K562 treated with DMSO at 1 percent for 4 hours (cell line): ENCODE data around the gene KPNA3. TPM values are rescaled to one million over a fixed set of nuclear protein-coding genes. Genes with fewer than 3 reads are reported as not detected.

Source experiments
- total RNA-seq: library from RNA; unstranded; fragments of 300-600 nt; gene quantifications from 2 replicates; pipeline ENCODE4 v1.2.3, GENCODE V29; 2022; ENCODE audit not compliant: insufficient read depth

KPNA3 gene, protein sequence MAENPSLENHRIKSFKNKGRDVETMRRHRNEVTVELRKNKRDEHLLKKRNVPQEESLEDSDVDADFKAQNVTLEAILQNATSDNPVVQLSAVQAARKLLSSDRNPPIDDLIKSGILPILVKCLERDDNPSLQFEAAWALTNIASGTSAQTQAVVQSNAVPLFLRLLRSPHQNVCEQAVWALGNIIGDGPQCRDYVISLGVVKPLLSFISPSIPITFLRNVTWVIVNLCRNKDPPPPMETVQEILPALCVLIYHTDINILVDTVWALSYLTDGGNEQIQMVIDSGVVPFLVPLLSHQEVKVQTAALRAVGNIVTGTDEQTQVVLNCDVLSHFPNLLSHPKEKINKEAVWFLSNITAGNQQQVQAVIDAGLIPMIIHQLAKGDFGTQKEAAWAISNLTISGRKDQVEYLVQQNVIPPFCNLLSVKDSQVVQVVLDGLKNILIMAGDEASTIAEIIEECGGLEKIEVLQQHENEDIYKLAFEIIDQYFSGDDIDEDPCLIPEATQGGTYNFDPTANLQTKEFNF
- total RNA-seq: 7.9 and 11.2 TPM in 2 replicates

DNA sequence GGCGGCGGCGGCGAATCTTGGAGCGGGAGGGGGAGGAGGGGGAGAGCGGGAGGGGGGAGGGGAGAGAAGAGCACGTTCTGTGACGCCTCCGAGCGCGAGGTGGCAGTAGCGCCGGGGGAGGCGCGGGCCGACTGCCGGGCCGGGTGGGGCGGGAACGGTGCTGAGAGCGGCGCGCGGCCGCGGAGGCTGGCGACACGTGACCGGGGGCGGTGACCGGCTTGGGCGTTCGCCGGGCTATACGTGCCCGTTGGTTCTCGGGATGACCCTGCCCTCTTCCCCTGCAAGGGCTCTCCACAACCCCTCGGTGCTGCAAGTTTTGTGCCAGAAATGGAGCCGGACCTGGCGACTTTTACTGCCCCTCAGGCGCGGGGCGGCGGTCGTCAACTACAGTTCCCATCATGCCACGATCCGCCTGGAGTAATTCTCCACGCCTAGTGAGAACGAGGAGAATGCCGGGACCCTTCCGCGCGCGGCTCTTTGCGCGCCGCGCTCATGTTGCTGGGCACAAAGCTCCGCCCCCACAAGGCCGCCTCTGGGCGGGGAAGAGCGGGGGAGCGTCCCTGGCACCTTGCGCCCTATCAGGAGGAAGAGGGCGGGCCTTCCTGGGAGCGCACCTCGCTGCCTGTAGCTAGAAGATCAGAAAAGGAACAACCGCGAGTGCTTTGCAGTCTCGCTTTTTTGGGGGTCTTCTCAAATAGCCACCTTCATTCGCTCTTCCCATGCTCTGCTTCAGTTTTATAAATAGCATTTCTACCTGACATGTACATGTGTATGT, at the start of gene KPNA3:
Gene KPNA3 (minus strand): TSS at position 133 of the 775 bp plus-strand sequence. CDS start 176 bp downstream, outside the sequence.

DNA sequence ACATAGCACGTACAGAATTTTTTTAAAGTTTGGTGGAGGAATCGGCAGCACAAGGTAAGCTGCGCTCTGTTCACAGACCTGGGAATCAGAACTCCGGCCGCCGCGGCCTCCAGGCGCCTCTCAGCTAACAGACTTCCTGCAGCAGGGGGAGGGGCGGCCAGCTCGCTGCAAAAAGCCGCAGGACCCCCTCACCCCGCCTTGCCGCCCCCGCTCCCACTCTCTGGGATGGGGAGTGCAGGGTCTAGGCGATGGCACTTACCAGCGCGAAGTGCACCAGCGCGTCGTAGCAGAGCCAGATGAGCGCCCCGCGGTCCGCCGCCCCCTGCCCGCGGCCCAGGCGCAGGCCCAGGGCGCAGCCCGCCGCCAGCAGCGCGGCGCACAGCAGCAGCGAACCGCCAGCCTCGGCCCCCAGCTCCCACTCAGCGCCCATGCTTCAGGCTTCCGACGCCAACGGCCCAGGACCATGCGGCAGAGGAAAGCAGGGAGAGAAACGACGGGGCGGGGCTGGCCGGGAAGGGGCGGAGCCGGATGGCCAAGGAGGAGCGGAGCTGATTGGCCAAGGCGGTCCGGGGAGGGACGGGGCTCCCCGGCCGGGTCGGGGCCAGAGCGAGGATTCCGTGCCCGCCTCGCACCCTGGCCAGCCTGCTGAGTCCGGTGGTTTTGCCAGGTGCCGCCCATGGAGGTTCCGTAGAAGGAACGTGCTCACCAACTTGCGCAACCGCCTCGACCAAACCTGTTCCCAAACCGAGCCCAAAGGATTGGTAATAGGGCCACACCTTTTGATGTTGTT, 101.3 kb downstream of the KPNA3 start, which contains the start of gene EBPL:
Gene EBPL (minus strand): TSS at position 492 of the 790 bp plus-strand sequence. CDS start 62 bp downstream, at position 430.

Other genes with a start within 250 kb of the KPNA3 start
- gene RCBTB1, start 207.1 kb downstream of the KPNA3 start, total RNA-seq: 6.4 and 6.6 TPM in 2 replicates
- gene ARL11, start 164.2 kb downstream of the KPNA3 start, total RNA-seq: 0.64 TPM in 1 of 2 replicates, not detected in the other
- 30.5 and 31.1 TPM in 2 replicates for gene EBPL, start 101.2 kb downstream of the KPNA3 start, total RNA-seq
- gene SPRYD7, start 143.7 kb upstream of the KPNA3 start, total RNA-seq: 2.8 and 3.3 TPM in 2 replicates
- 9.3 and 12.5 TPM in 2 replicates for gene TRIM13, start 204.4 kb upstream of the KPNA3 start, total RNA-seq
- gene KCNRG, start 222.8 kb upstream of the KPNA3 start, total RNA-seq: 0.79 TPM in 1 of 2 replicates, not detected in the other